DND-41 (cell line): ENCODE measurements around the gene RBM10.

Experiments
- ATAC-seq: fragments of 200-7000 bp; cut with Tn5 transposase; 3 replicates; pipeline ENCODE4 v1.9.1; 2021; ENCODE audit warnings: low read depth; ENCODE audit not compliant: insufficient read depth
- DNase-seq: peaks from one replicate; pipeline ENCODE4 v3.0.0-alpha.2; 2020
- H2AFZ ChIP-seq: 2 replicates; pipeline ENCODE4 v1.6.0; 2012; ENCODE audit warnings: low read depth, low read length
- H3K27ac ChIP-seq: 2 replicates; pipeline ENCODE4 v1.5.1; 2012; ENCODE audit warnings: low read length, inconsistent platforms
- H3K27me3 ChIP-seq: fragments of 200-600 bp; sonication (generic); 2 replicates; pipeline ENCODE4 v1.6.0; 2012; ENCODE audit warnings: low read length, mild to moderate bottlenecking, inconsistent platforms; ENCODE audit not compliant: insufficient read depth, poor library complexity
- H3K36me3 ChIP-seq: 2 replicates; pipeline ENCODE4 v1.5.1; 2012; ENCODE audit warnings: low read length, inconsistent platforms; ENCODE audit not compliant: insufficient read depth
- H3K4me1 ChIP-seq: 2 replicates; pipeline ENCODE4 v1.5.1; 2012; ENCODE audit warnings: mild to moderate bottlenecking, low read length; ENCODE audit not compliant: insufficient read depth
- H3K4me2 ChIP-seq: 2 replicates; pipeline ENCODE4 v1.6.0; 2012; ENCODE audit warnings: mild to moderate bottlenecking, moderate library complexity, low read length, inconsistent platforms; ENCODE audit not compliant: insufficient read depth
- H3K4me3 ChIP-seq, 2 experiments: fragments of 200-600 bp in 1 of 2; shearing (Covaris generic) in 1 of 2; 2 replicates each; pipeline ENCODE4 v1.5.1; 2012 to 2016; ENCODE audit warnings: inconsistent platforms in 2 of 2, low read length in 2 of 2, mild to moderate bottlenecking in 2 of 2, low read depth in 1 of 2, moderate library complexity in 1 of 2
- H3K79me2 ChIP-seq: 2 replicates; pipeline ENCODE4 v1.6.0; 2012; ENCODE audit warnings: low read length, inconsistent platforms; ENCODE audit not compliant: insufficient read depth
- H3K9ac ChIP-seq: 2 replicates; pipeline ENCODE4 v1.6.0; 2012; ENCODE audit warnings: low read depth, mild to moderate bottlenecking, inconsistent platforms, low read length, moderate library complexity
- H3K9me3 ChIP-seq: 2 replicates; pipeline ENCODE4 v1.5.1; 2012; ENCODE audit warnings: low read length, moderate library complexity, mild to moderate bottlenecking, inconsistent platforms; ENCODE audit not compliant: insufficient read depth, severe bottlenecking
- H4K20me1 ChIP-seq: 2 replicates; pipeline ENCODE4 v1.6.0; 2012; ENCODE audit warnings: low read length; ENCODE audit not compliant: insufficient read depth
- EZH2 ChIP-seq: IDR thresholded peaks from 3 replicates; pipeline ENCODE4 v1.6.1; 2012; ENCODE audit warnings: borderline replicate concordance, low read depth, mild to moderate bottlenecking, moderate library complexity, low read length, inconsistent platforms; ENCODE audit not compliant: severe bottlenecking
- TF ChIP-seq, protein P1 (sequence below): IDR thresholded peaks from 2 replicates; pipeline ENCODE4 v1.5.1; 2012; ENCODE audit warnings: borderline replicate concordance, low read length, moderate library complexity, mild to moderate bottlenecking; ENCODE audit not compliant: poor library complexity, severe bottlenecking; ENCODE audit errors: extremely low read depth

Gene RBM10

GRCh38 chrX:47182106-47182700 lies 37.2 kb downstream of the RBM10 start:
- H3K27ac ChIP-seq = no peak overlapping the region
- H3K4me1 ChIP-seq = no peaks in the 10 kb centered on the region
- no peaks in the 10 kb centered on the region for H3K9me3 ChIP-seq
- TF ChIP-seq EZH2 = no peak
- TF ChIP-seq, protein P1, sequence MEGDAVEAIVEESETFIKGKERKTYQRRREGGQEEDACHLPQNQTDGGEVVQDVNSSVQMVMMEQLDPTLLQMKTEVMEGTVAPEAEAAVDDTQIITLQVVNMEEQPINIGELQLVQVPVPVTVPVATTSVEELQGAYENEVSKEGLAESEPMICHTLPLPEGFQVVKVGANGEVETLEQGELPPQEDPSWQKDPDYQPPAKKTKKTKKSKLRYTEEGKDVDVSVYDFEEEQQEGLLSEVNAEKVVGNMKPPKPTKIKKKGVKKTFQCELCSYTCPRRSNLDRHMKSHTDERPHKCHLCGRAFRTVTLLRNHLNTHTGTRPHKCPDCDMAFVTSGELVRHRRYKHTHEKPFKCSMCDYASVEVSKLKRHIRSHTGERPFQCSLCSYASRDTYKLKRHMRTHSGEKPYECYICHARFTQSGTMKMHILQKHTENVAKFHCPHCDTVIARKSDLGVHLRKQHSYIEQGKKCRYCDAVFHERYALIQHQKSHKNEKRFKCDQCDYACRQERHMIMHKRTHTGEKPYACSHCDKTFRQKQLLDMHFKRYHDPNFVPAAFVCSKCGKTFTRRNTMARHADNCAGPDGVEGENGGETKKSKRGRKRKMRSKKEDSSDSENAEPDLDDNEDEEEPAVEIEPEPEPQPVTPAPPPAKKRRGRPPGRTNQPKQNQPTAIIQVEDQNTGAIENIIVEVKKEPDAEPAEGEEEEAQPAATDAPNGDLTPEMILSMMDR = no peak
- no peaks in the 10 kb centered on the region for H3K27me3 ChIP-seq
- DNase-seq (no peak), ATAC-seq (no peak)
- H3K4me3 ChIP-seq = no peak overlapping the region
- no peak overlapping the region for H3K4me2 ChIP-seq
- H2AFZ ChIP-seq = no peak overlapping the region
- H4K20me1 ChIP-seq = 0 out of 2 replicates have a peak, but pooled peaks cover 6% of the 10 kb centered on the region
- H3K9ac ChIP-seq = no peak overlapping the region
- H3K36me3 ChIP-seq = peaks cover 85% of the 10 kb centered on the region
- H3K79me2 ChIP-seq = no peaks in the 10 kb centered on the region

DNA sequence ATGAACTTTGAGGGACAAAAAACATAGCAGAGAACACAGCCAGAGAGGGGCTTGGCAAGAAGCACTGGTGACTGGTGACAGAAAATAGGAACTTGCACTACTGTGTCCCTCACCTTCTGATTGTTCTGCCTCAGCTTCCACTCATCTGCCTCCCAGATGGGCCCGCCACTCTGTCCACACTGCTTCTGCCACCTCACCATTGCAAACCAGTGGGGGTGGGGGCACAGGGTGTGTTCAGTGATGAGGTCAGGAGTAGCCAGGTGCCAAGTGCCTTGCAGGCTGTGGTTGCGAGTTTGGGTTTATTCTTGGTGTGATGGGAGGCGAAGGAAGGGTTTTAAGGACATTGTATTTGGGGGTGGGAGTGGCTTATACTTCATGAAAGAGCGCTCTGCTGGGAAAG lies 39.5 kb downstream of the RBM10 start:
- DNase-seq = no peak
- Histone ChIP-seq H3K9me3 (no peaks in the 10 kb centered on the region), H2AFZ (no peak overlapping the region), H3K9ac (no peak overlapping the region), H3K27ac (no peak overlapping the region), H3K79me2 (no peaks in the 10 kb centered on the region), H3K36me3 (peaks cover 62% of the 10 kb centered on the region), H3K4me2 (no peak overlapping the region), H3K27me3 (no peaks in the 10 kb centered on the region), H3K4me3 (no peak overlapping the region), H4K20me1 (0 out of 2 replicates have a peak, but pooled peaks cover under 1% of the 10 kb centered on the region), H3K4me1 (no peaks in the 10 kb centered on the region)
- TF ChIP-seq, protein P1 = no peak
- TF ChIP-seq EZH2 = no peak
- no peak for ATAC-seq

GRCh38 chrX:47185241-47185640 lies 40.2 kb downstream of the RBM10 start:
- Histone ChIP-seq H4K20me1 (no peaks in the 10 kb centered on the region), H3K27me3 (no peaks in the 10 kb centered on the region), H3K4me3 (no peak overlapping the region), H3K4me1 (peaks cover 4% of the 10 kb centered on the region), H2AFZ (no peak overlapping the region), H3K36me3 (peaks cover 56% of the 10 kb centered on the region), H3K79me2 (no peaks in the 10 kb centered on the region), H3K9ac (no peak overlapping the region), H3K27ac (no peak overlapping the region), H3K9me3 (no peaks in the 10 kb centered on the region), H3K4me2 (no peak overlapping the region)
- no peak for DNase-seq
- no peak for TF ChIP-seq EZH2
- TF ChIP-seq, protein P1 = no peak
- ATAC-seq = no peak
